HG02763 (cell line): ENCODE measurements around the gene TMSB4X.
A peak's percentile ranks its signal among the peaks of the same experiment; 100 is the strongest.
"Not testable (repeated sequence)": the region's sequence is repeated elsewhere in the genome, so short reads cannot be mapped to it uniquely, and the experiment has no call there.

Source experiments
- ATAC-seq: cut with Tn5 transposase; IDR thresholded peaks from one replicate; pipeline ENCODE4 v1.9.1; 2021; ENCODE audit warnings: mild to moderate bottlenecking, moderate library complexity; ENCODE audit not compliant: unreplicated experiment

TMSB4X gene

GRCh38 chrX:12975670-12975965 lies 708 bp downstream of the TMSB4X start:
- no peak for ATAC-seq

DNA sequence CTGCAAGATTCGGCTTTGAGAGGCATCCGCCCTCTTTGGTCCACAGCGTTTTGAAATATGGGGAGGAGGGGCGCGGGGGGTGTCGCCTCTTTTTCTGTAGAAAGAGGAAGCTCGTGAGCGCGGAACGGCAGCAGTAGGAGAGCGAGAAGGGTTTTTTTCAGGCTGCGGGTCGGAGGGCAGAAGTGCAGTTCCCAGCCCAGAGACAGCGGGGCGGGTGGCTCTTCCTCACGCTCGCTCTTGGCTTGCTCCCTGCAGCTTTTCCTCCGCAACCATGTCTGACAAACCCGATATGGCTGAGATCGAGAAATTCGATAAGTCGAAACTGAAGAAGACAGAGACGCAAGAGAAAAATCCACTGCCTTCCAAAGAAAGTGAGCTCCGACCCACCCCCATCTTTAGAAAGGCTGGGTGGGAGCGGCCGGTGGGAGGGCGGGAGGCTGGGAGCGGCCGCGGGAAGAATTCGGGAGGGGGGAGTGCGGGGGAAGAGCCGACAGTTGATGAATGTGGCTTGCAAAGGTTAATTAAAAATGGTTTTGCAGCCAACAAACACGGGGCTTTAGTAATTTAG lies 1.2 kb downstream of the TMSB4X start:
- ATAC-seq = no peak

DNA sequence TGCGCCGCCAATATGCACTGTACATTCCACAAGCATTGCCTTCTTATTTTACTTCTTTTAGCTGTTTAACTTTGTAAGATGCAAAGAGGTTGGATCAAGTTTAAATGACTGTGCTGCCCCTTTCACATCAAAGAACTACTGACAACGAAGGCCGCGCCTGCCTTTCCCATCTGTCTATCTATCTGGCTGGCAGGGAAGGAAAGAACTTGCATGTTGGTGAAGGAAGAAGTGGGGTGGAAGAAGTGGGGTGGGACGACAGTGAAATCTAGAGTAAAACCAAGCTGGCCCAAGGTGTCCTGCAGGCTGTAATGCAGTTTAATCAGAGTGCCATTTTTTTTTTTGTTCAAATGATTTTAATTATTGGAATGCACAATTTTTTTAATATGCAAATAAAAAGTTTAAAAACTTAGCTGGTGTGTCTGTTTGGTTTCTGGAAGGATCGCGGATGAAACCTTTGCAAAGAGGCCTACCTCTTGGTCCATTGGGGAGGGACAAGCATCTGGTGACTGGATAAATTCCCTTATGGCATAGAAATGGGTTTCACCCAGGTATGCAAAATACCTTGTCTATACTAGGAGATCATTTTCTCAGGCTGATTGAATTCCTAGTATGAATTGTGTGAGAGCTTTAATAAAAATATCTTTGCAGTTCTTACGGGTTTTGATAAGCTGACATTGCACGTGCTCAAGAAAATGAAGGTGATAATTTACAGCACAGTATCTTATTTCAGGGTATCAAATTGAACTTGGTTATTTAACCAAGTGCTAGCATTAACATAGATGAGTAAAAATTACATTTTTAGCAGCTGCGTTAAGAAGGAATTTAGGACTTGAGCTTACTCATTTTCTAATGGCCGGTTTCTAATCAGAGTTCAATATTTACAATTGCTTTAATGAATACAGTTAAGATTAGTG lies 2.2 kb downstream of the TMSB4X start:
- ATAC-seq = not testable (repeated sequence)

- ATAC-seq = peak; percentile 23
Measured at GRCh38 chrX:12977761-12978204, 2.9 kb downstream of the TMSB4X start.

DNA sequence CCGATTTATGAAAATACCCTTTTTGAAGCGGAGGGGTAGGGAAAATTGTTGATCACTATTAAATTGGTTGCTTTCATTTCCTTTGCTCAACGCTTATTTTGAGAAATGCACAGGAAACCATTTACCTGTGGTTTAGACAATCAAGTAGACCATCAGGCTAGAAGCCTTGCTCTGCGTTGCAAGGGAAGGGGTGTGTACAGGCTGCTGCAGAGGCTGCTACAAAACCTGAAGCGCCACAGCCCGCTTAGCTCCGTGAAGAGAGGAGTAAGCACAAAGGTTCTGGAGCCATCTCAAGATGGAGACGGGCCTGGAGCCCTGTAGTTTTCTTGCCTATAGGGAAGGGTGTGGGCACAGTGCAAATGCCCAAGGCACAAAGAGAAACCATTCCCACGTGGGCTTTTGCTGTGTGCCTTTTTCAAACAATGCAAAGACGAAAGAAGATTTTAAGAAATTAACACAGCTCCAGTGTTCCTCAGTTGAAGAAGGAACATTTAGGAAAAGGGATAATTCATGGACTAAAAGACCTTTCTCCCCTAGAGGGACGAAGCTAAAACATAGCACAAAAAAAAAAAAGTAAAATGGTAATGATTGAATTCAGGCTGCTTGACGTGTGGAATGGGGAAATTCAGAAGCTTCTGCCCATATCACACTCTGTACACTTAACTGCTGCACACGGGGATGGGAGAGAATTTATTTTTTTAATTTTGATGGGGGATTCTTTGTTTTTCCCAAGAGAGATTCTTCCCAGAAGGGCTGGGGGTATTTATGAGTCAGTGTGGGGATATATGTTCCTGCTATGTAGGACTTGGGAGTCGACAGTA lies 3.5 kb downstream of the TMSB4X start:
- ATAC-seq = peak; percentile 56

GRCh38 chrX:12979026-12979607 lies 4.2 kb downstream of the TMSB4X start:
- no peak for ATAC-seq

DNA sequence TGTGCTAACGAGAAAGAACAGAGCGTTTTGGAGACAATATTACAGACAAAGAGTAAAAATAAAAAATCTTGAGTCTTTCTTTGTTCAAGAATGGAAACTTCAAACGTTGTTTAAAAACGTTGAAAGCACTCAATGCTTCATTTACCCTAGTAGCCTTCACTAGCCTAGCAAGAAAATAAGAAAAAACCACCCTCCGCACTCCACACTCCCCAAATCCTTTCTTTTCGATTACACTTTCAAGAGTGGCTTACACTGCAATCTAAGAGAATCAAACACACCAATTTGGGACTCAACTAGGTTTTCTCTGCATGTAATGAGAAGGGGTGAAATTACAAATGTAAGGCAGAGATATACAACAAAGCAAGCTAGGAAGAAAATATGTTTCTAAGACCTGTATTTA lies 4.7 kb downstream of the TMSB4X start:
- no peak for ATAC-seq

GRCh38 chrX:12980039-12980438 lies 5.1 kb downstream of the TMSB4X start:
- not testable (repeated sequence) for ATAC-seq

DNA sequence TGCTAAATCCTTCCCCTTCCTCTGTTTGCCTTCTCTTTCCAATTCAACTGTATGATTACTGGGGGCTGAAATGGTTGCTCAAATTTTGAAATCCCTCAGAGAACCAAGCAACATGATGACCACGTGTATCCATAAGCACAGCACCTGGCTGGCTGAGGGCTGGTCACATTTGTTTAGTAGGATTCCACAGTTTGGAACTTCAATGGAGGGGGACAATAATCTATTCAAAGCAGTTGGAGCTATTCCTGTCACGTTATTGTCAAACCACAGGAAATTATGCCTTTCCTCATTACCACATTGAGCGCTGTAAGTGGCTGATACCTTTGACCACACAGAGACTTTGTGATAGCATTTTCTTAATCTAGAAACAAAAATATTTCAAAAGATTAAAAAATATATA lies 7.0 kb downstream of the TMSB4X start:
- no peak for ATAC-seq

DNA sequence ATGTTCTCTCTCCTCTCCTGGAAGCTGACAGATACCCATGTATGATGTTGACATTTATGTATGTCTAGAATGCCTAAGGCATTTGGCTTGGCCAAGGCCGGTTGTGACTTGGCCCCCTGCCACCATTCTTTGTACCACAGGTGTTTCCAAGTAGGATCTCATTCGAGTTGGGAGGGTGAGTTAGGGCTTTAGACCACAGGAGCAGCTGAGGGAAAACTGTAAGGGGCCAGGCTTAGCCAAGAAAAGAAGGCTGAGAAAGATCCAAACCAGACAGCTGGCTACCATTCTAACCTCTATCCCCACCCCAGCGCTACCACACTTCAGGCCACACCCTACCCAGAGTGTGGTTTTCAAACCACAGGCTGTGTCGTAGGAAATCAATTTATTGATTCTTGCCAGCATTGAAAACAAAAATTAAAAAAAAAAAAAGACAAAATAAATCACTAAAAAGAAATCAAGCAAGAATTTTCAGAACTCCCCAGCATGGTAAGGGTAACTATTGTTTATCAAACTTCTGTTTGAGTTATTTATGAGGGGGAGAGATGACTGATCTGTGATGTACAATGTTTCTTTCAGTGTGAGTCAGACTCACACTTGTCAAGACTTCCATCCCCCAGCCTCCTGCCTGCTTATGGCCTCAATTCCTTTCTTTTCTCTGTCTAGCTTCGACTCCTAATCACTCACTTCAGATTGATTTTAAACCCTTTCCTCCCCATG lies 9.9 kb downstream of the TMSB4X start:
- peak; percentile 67 for ATAC-seq

- no peak for ATAC-seq
Measured at GRCh38 chrX:12985331-12985730, 10.4 kb downstream of the TMSB4X start.

GRCh38 chrX:12986164-12986779 lies 11.4 kb downstream of the TMSB4X start:
- peak; percentile 30 for ATAC-seq

GRCh38 chrX:12986886-12987285 lies 12.0 kb downstream of the TMSB4X start:
- no peak for ATAC-seq

DNA sequence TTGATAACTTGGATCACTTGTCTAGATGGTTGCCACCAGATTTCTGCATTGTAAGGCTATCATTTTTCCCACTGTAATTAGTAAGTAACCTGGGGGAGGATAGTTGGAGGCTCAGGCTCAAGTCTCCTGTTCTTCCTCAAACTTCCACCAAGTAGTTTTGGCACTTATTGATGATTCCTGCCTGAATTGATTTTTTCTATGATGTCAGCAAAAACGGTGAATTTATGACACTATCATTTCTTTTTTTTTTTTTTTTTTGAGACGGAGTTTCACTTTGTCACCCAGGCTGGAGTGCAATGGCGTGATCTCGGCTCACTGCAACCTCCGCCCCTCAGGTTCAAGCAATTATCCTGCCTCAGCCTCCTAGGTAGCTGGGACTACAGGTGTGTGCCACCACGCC lies 12.4 kb downstream of the TMSB4X start:
- no peak for ATAC-seq

GRCh38 chrX:12987900-12988594 lies 13.1 kb downstream of the TMSB4X start:
- no peak for ATAC-seq

DNA sequence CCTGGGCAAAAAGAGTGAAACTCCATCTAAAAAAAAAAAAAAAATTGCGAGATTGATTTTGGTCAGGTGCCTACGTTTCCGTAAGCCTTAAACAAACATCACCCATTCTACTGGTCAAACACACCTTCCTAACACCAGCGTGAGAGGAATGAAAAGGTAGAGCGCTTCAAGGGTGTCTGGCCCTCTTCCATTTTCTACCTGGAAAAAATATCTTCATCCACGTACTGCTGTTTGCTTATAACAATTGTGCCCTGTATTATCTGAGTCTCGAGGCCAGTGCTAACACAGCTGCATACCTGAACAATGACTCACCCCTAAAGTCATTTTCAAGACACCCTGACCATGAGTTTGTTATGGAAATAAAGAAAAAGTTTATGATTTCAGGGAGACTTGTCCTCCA lies 13.9 kb downstream of the TMSB4X start:
- ATAC-seq = no peak

DNA sequence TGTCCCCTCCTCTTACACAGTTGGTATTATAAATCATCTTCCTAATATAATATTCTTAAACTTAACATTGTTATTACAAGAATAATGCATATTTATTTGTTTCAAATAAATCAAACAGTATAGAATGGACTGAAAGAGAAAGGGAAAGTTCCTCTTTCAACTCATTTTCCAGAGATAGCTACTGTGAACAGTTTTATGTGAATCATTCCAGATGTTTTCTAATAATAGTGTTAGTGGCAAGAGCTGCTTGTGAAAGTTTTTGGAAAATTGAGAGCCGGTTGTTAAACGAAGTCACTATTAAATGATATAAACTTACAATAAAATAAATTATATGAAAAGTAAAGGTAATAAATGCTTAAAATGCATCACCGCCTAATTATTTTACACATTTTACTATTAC lies 14.6 kb downstream of the TMSB4X start:
- no peak for ATAC-seq

DNA sequence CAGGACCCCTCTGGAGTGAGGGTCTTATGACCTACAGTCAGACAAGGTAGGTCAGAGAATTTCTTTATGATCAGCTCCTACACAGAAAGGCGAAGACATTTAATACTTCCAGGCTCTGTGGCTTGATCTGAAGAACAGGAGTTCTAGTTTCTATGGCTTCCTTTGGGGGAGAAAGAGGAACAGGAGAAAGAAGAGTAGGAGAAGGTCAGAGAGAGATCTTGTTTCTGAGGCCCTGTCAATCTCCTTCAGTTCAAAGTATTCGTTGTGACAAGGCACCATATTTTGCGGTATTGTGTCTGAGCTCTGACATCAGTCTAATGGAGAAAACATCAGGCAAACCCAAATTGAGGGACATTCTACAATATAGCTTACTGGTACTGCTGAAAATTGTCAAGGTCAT lies 16.7 kb downstream of the TMSB4X start:
- no peak for ATAC-seq

- ATAC-seq = no peak
Measured at GRCh38 chrX:12992544-12993118, 17.7 kb downstream of the TMSB4X start.
